GM20431 (cell line): Measurements from ENCODE around the gene ITGB7.

ENCODE experiments used
- in situ Hi-C: fragments of 300-500 bp; cut with MseI, MboI; formaldehyde crosslinking; loops from one replicate; pipeline ENCODE4 v1.15.0; 2020; ENCODE audit warnings: low sequenced_read_pairs; ENCODE audit not compliant: unreplicated experiment

ITGB7 gene

DNA sequence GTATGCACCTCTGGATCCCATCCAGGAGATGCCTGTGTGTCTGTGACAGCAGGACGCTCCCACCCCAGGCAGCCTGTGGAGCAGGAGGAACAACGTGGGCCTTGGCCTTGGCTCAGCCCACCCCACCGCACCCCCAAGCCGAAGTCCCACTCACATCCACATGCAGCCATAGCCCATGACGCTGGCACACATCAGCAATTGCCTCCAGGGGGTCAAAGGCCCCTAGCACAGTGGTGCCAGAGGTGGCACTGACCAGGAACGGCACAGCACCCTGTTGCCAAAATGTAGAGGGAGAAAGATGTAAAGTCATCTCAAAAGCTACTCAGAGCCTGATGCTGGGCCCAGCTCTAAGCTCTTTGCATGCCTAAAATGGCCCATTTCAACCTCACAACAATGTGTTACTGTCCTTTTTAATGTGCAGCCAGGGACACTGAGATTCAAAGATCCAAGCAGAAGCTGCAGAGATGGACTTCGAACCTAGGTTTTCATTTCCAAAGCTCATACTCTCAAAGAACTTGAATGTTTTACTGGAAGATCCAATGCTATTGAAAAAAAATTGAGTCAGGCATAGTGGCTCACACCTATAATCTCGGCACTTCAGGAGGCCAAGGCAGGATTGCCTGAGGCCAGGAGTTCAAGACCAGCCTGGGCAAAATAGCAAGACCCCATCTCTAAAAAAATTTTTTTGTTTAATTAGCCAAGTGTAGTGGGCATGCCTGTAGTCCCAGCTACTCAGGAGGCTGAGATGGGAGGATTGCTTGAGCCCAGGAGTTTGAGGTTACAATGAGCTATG lies 45.7 kb downstream of the ITGB7 start:
- in situ Hi-C loops: no loop called here

DNA sequence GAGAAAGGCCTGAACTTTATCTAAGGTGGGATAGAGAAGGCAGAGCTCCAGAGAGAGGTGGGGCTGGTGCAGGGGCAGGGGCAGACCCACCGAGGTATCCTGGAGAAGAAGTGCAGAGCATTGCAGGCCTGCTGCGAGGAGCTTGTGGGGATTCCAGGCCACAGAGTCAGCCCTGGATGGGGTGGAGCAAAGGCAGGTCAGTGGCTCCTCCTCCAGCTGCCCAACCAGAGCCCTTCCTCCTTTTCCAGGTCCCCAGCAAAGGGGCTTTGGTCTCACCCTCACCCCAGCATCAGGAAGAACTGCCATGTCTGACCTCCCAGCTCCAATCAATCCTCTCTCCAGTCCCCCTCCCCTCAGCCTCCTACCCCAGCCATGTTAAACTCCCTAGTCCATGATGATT lies 46.4 kb downstream of the ITGB7 start:
- in situ Hi-C loops: no loop called here

DNA sequence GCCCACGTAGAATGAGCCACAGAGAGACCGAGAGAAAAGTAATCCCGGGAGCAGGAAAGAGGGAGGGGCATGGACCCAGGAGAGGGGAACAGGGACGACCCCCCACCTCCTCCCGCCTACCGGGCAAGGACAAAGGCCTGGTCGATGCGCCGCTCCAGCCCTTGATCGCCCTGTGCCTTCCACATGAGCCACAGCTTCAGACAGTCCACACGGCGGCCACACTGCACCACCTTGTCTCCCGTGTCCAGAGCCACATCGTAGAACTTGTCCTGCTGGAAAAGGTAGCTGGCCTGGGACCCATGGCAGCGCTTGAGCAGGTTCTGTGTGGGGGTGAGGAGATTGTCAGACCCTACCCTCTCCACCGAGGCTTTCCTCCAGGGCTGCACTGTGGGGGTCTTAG lies 47.1 kb downstream of the ITGB7 start:
- in situ Hi-C loops: no loop called here

DNA sequence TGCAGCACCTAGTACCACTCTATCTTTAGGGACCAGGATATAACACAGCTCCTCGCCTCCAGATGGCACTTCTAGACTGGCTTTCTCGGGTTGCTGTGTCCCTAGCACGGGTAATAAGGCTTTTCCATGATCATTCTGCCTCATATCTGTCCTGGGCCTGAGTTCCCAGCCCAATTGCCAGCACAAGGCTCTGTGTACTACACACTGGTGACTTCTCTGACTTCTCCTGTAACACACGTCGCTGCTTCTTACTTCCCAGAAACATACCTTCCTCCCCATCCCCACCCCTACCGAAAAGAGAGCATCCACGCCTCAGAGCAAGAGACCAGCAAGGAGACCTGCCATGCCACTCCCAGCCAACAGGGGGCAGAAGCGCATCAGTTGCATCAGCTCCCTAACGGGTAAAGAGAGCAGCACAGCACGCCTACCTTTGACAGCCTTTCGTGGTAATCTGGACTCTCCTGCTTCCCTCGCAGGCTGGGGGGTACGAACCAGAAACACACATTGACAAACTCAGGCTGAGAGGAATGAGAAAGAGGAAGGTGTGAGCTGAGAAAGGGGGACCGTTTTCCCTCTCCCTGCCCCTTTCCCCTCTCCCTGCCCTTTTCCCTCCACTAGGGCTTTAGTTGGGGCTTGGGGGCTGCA lies 47.7 kb downstream of the ITGB7 start:
- in situ Hi-C loops: no loop called here

DNA sequence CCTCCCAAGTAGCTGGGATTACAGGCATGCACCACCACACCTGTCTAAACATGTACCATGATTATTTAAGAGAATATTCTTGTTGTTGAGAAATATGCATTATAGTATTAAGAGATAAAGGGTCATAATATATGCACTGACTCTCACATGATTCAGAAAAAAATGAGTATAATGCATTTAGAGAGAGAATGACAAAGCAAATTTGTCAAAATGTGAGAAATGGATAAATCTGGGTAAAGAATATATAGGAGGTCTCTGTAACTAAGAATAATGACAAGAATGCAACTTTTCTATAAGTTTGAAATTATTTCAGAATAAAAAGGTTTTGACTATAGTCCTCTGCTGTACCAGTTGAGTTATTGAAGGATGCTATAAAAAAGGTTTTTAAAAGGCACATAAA lies 54.7 kb downstream of the ITGB7 start:
- in situ Hi-C loops: no loop called here

DNA sequence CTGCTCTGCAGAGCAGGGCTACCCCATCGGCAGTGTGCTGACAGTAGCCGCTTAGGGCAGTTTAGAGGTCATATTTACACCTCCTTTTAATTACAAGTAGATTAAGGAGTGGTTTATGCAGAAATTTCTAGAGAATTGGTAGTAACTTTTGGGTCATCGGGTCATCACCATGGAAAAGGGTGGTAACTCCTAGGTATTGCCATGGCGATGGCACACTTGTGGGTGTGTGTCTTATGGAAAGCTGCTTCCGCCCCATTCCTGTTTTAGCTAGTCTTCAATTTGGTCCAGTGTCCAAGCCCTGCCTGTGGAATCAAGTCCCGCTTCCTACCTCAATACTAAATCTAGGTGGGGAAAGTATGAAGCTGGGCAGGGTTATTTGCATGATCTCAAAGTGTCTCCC lies 56.0 kb downstream of the ITGB7 start:
- in situ Hi-C loops: no loop called here

DNA sequence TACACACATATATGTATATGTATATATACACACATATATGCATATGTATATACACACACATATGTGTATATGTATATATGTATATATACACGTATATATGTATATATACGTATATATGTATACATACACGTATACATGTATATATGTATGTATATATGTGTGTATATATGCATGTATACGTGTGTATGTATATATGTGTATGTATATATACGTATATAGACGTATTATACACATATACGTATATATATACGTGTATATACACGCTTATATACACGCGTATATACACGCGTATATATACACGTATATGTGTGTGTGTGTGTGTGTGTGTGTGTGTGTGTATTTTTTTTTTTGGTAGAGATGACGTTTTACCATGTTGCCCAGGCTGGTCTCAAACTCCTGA lies 59.4 kb downstream of the ITGB7 start:
- in situ Hi-C loops: no loop called here

DNA sequence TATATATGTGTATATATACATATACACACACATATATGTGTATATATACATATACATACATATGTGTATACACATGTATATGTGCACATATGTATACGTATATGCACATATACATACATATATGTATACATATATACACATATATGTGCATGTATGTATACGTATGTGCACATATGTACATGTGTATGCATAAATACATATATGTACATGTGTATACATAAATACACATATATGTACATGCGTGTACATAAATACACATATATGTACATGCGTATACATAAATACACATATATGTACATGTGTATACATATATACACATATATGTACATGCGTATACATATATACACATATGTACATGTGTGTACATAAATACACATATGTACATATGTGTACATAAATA lies 59.9 kb downstream of the ITGB7 start:
- in situ Hi-C loops: no loop called here

DNA sequence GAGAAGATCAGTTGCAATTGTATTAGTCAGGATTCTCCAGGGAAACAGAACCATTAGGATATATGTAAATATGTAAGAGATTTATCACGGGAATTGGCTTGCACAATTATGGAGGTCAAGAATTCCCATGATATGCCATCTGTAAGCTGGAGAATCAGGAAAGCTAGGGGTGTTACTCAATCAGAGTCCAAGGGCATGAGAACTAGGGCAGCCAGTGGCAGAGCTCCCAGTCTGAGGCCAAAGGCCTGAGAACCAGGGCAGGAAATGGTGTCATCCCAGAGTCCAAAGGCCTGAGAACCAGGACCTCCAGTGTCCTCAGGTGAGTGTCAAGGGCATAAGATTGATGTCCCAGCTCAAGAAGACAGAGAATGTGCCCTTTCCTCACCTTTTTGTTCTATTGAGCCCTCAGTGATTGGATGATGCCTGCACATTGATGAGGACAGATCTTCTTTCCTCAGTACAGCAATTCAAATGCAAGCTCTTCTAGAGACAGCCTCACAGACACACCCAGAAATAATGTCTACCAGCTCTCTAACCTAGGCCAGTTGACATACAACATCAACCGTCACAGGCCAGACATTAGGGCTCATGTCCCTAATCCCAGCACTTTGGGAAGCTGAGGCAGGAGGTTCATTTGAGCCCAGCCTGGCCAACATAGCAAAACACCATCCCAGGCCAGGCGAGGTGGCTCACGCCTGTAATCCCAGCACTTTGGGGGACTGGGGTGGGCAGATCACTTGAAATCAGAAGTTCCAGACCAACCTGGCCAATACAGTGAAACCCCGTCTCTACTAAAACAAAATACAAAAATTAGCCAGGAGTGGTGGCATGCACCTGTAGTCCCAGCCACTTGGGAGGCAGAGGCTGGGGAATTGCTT lies 61.4 kb downstream of the ITGB7 start:
- in situ Hi-C loops: no loop called here

DNA sequence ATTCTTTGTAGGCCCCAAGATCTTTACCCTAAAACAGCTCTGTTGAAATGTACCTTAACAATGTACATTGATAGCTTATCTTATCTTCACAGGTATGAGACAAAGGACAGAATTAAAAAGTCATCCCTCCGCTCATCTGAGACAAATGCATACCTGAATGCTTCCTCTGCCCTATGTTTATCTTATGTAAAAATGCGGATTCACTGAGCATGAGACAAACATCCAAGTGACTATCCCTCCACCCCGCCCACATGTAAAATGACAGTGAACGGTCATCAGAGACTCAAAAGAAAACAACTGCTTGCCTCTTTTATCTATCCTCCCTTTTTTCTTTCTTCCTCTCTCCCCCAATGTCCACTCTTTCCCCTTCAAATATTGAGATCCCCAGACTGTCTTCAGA lies 63.7 kb downstream of the ITGB7 start:
- in situ Hi-C loops: no loop called here
